HAP-1 (cell line): ENCODE measurements around the gene SNCAIP.
A peak's percentile ranks its signal among the peaks of the same experiment; 100 is the strongest.

Source experiments
- DNase-seq, 2 experiments: peaks; one replicate each; pipeline ENCODE4 v3.0.0-alpha.2; 2016 to 2020; ENCODE audit warnings: low spot score in 2 of 2
- H3K27me3 ChIP-seq: fragments of 250-450 bp; sonication (Bioruptor Pico); 2 replicates; pipeline ENCODE4 v1.5.1; 2020; ENCODE audit warnings: low read depth, mild to moderate bottlenecking, moderate library complexity
- H3K36me3 ChIP-seq: fragments of 250-450 bp; sonication (Bioruptor Pico); replicated peaks from 2 replicates; pipeline ENCODE4 v1.5.1; 2020; ENCODE audit warnings: mild to moderate bottlenecking
- H3K4me1 ChIP-seq: fragments of 250-450 bp; sonication (Bioruptor Pico); 2 replicates; pipeline ENCODE4 v1.5.1; 2020; ENCODE audit warnings: mild to moderate bottlenecking
- H3K4me3 ChIP-seq: fragments of 250-450 bp; sonication (Bioruptor Pico); 2 replicates; pipeline ENCODE4 v1.5.1; 2020; ENCODE audit warnings: mild to moderate bottlenecking, moderate library complexity
- H3K9me3 ChIP-seq: fragments of 250-450 bp; sonication (Bioruptor Pico); 2 replicates; pipeline ENCODE4 v1.5.1; 2020; ENCODE audit warnings: mild to moderate bottlenecking, moderate library complexity
- in situ Hi-C: fragments of 300-500 bp; cut with MboI; formaldehyde crosslinking; loops from 3 replicates; pipeline ENCODE4 v1.14.3; 2020; ENCODE audit warnings: low sequenced_read_pairs, inconsistent platforms, mixed read lengths

The SNCAIP gene

GRCh38 chr5:122311961-122312590 lies at the start of gene SNCAIP:
SNCAIP (plus strand) TSS chr5:122312237; CDS start chr5:122391135, 78,898 bp downstream.
- Histone ChIP-seq H3K36me3 (no peaks in the 10 kb centered on the region), H3K4me1 (peaks cover 16% of the 10 kb centered on the region), H3K4me3 (peak within 1 kb of the TSS; percentile 47), H3K9me3 (no peaks in the 10 kb centered on the region), H3K27me3 (peaks cover 16% of the 10 kb centered on the region; the same call in 1 of the 2 replicates)
- in situ Hi-C loops = no loop called here
- peak; percentile 25 to 68 for DNase-seq

- no peak overlapping the region for H3K4me3 ChIP-seq
- H3K27me3 ChIP-seq = no peaks in the 10 kb centered on the region
- no peaks in the 10 kb centered on the region for H3K9me3 ChIP-seq
- H3K36me3 ChIP-seq = no peaks in the 10 kb centered on the region
- in situ Hi-C loops = no loop called here
- H3K4me1 ChIP-seq = peaks cover 19% of the 10 kb centered on the region
- DNase-seq = no peak
These were observed 48.5 kb upstream of the SNCAIP start for GRCh38 chr5:122263352-122264030.

- in situ Hi-C loops = no loop called here
- no peak overlapping the region for H3K4me3 ChIP-seq
- no peaks in the 10 kb centered on the region for H3K36me3 ChIP-seq
- H3K4me1 ChIP-seq = peaks cover 19% of the 10 kb centered on the region
- no peaks in the 10 kb centered on the region for H3K27me3 ChIP-seq
- no peaks in the 10 kb centered on the region for H3K9me3 ChIP-seq
- DNase-seq = no peak
These were observed 47.4 kb upstream of the SNCAIP start for GRCh38 chr5:122264610-122265009.

GRCh38 chr5:122267185-122267584 lies 44.9 kb upstream of the SNCAIP start:
- in situ Hi-C loops = no loop called here

GRCh38 chr5:122273696-122274095 lies 38.3 kb upstream of the SNCAIP start:
- in situ Hi-C loops = no loop called here
- H3K9me3 ChIP-seq = no peaks in the 10 kb centered on the region
- H3K4me1 ChIP-seq = no peaks in the 10 kb centered on the region
- no peaks in the 10 kb centered on the region for H3K27me3 ChIP-seq
- DNase-seq = no peak
- H3K4me3 ChIP-seq = no peak overlapping the region
- H3K36me3 ChIP-seq = no peaks in the 10 kb centered on the region

More at GRCh38 chr5:122267185-122267584, 44.9 kb upstream of the SNCAIP start:
- Histone ChIP-seq H3K27me3 (no peaks in the 10 kb centered on the region), H3K4me1 (peaks cover 14% of the 10 kb centered on the region), H3K4me3 (no peak overlapping the region), H3K36me3 (no peaks in the 10 kb centered on the region), H3K9me3 (no peaks in the 10 kb centered on the region)
- DNase-seq = peak in 1 of 2 experiments; percentile 34

- Histone ChIP-seq H3K36me3 (no peaks in the 10 kb centered on the region), H3K4me1 (no peaks in the 10 kb centered on the region), H3K9me3 (no peaks in the 10 kb centered on the region), H3K4me3 (no peak overlapping the region), H3K27me3 (no peaks in the 10 kb centered on the region)
- in situ Hi-C loops = no loop called here
- DNase-seq = no peak
These were observed 28.4 kb upstream of the SNCAIP start for GRCh38 chr5:122283592-122283991.

- H3K4me3 ChIP-seq = no peak overlapping the region
- DNase-seq = no peak
- H3K36me3 ChIP-seq = no peaks in the 10 kb centered on the region
- in situ Hi-C loops = no loop called here
- no peaks in the 10 kb centered on the region for H3K9me3 ChIP-seq
- H3K4me1 ChIP-seq = peaks cover under 1% of the 10 kb centered on the region; the same call in 1 of the 2 replicates
- no peaks in the 10 kb centered on the region for H3K27me3 ChIP-seq
These were observed 25.5 kb upstream of the SNCAIP start for GRCh38 chr5:122286541-122286940.

- in situ Hi-C loops = no loop called here
- no peak overlapping the region for H3K4me3 ChIP-seq
- DNase-seq = no peak
These were observed 24.9 kb upstream of the SNCAIP start for GRCh38 chr5:122287101-122287500.

GRCh38 chr5:122291000-122291901 lies 20.8 kb upstream of the SNCAIP start:
- Histone ChIP-seq H3K9me3 (no peaks in the 10 kb centered on the region; the same call in 1 of the 2 replicates), H3K27me3 (no peaks in the 10 kb centered on the region), H3K4me1 (peaks cover 14% of the 10 kb centered on the region), H3K36me3 (no peaks in the 10 kb centered on the region), H3K4me3 (no peak overlapping the region)
- in situ Hi-C loops = no loop called here
- peak in 1 of 2 experiments; percentile 23 for DNase-seq

More at GRCh38 chr5:122287101-122287500, 24.9 kb upstream of the SNCAIP start:
- H3K27me3 ChIP-seq = no peaks in the 10 kb centered on the region
- H3K36me3 ChIP-seq = no peaks in the 10 kb centered on the region
- H3K9me3 ChIP-seq = no peaks in the 10 kb centered on the region
- H3K4me1 ChIP-seq = peaks cover 7% of the 10 kb centered on the region

- peak in 1 of 2 experiments; percentile 13 for DNase-seq
- Histone ChIP-seq H3K36me3 (no peaks in the 10 kb centered on the region), H3K27me3 (no peaks in the 10 kb centered on the region), H3K4me3 (no peak overlapping the region), H3K9me3 (no peaks in the 10 kb centered on the region; the same call in 1 of the 2 replicates), H3K4me1 (peaks cover 14% of the 10 kb centered on the region)
- in situ Hi-C loops = no loop called here
These were observed 19.7 kb upstream of the SNCAIP start for GRCh38 chr5:122292332-122292731.

GRCh38 chr5:122295138-122295537 lies 16.9 kb upstream of the SNCAIP start:
- no peak overlapping the region for H3K4me3 ChIP-seq
- no peaks in the 10 kb centered on the region for H3K36me3 ChIP-seq
- H3K27me3 ChIP-seq = no peaks in the 10 kb centered on the region
- peak; percentile 39 to 54 for DNase-seq
- peaks cover 14% of the 10 kb centered on the region for H3K4me1 ChIP-seq
- no peaks in the 10 kb centered on the region; the same call in 1 of the 2 replicates for H3K9me3 ChIP-seq
- in situ Hi-C loops = no loop called here

- Histone ChIP-seq H3K9me3 (no peaks in the 10 kb centered on the region; the same call in 1 of the 2 replicates), H3K36me3 (no peaks in the 10 kb centered on the region), H3K27me3 (no peaks in the 10 kb centered on the region), H3K4me3 (no peak overlapping the region), H3K4me1 (peaks cover 10% of the 10 kb centered on the region)
- in situ Hi-C loops = no loop called here
- DNase-seq = no peak
These were observed 15.2 kb upstream of the SNCAIP start for GRCh38 chr5:122296871-122297270.

- Histone ChIP-seq H3K9me3 (no peaks in the 10 kb centered on the region; the same call in 1 of the 2 replicates), H3K36me3 (no peaks in the 10 kb centered on the region), H3K4me1 (peaks cover 1% of the 10 kb centered on the region), H3K27me3 (no peaks in the 10 kb centered on the region), H3K4me3 (no peak overlapping the region)
- DNase-seq = no peak
- in situ Hi-C loops = no loop called here
These were observed 14.3 kb upstream of the SNCAIP start for GRCh38 chr5:122297587-122298298.
